Peyer's patch (tissue), 4 donors: ENCODE results near the gene MYO5C. TPM values are rescaled to one million over a fixed set of nuclear protein-coding genes. Genes with fewer than 3 reads are reported as not detected.

Source experiments
- DNase-seq, 3 donors: peaks; one replicate each; pipeline ENCODE4 v3.0.0-alpha.2; 2017 to 2019
- H3K27ac ChIP-seq, 4 donors: fragments of 200-600 bp; sonication (generic); one replicate each; pipeline ENCODE4 v1.5.1; 2016 to 2019
- H3K27me3 ChIP-seq, 2 donors: fragments of 200-600 bp; sonication (generic); one replicate each; pipeline ENCODE4 v1.5.1; 2019
- H3K36me3 ChIP-seq, 3 donors: fragments of 200-600 bp; sonication (generic); one replicate each; pipeline ENCODE4 v1.5.1; 2016 to 2019
- H3K4me1 ChIP-seq, 4 donors: fragments of 200-600 bp; sonication (generic); one replicate each; pipeline ENCODE4 v1.5.1; 2016 to 2019
- H3K4me3 ChIP-seq, 4 donors: fragments of 200-600 bp; sonication (generic); 1 replicate in 3 of 4; 2 replicates in 1 of 4; pipeline ENCODE4 v1.5.1; 2016 to 2019; ENCODE audit warnings: mild to moderate bottlenecking in 1 of 4
- H3K9me3 ChIP-seq, 4 donors: fragments of 200-600 bp; sonication (generic); one replicate each; pipeline ENCODE4 v1.5.1; 2016 to 2019; ENCODE audit warnings: mild to moderate bottlenecking in 1 of 4
- CTCF ChIP-seq, 6 experiments: fragments of 450-650 bp in 4 of 6; fragments of 200-600 bp in 2 of 6; sonication (generic) in 1 of 6; IDR thresholded peaks; one replicate each; pipeline ENCODE4 v1.5.1; 2017 to 2019; ENCODE audit warnings: antibody characterized with exemption in 6 of 6, mild to moderate bottlenecking in 3 of 6, moderate library complexity in 1 of 6
- POLR2A ChIP-seq, 2 donors: fragments of 450-650 bp; IDR thresholded peaks; one replicate each; pipeline ENCODE4 v1.5.1; 2017; ENCODE audit warnings: antibody characterized with exemption in 2 of 2, mild to moderate bottlenecking in 2 of 2, moderate library complexity in 2 of 2
- total RNA-seq, 4 donors: library from RNA; depleted of rRNA; stranded (reverse); fragments of >200 nt; gene quantifications; one replicate each; pipeline ENCODE4 v1.1.0, GENCODE V29; 2016

MYO5C gene
- total RNA-seq, 4 donors from 2014 or later, result 29.1 to 60.2 (median 45.4) TPM

- no peak for TF ChIP-seq CTCF (IDR thresholded peaks at IDR 0.05)
- TF ChIP-seq POLR2A (IDR thresholded peaks at IDR 0.05), result no peak
- H3K27me3 ChIP-seq, result no peaks in the 10 kb centered on the region
- H3K4me3 ChIP-seq, result no peak overlapping the region
- peaks cover 0 to 3% (median 0%) of the 10 kb centered on the region in 4 donors for H3K4me1 ChIP-seq
- H3K27ac ChIP-seq, result no peak overlapping the region
- H3K9me3 ChIP-seq, result no peaks in the 10 kb centered on the region
- no peak for DNase-seq
- peaks cover 0 to 3% (median 0%) of the 10 kb centered on the region in 3 donors for H3K36me3 ChIP-seq
These were observed 13.2 kb downstream of the MYO5C start for GRCh38 chr15:52282418-52282817.

GRCh38 chr15:52281085-52282035 is 14.2 kb downstream of the MYO5C start:
- H3K4me1 ChIP-seq, result no peaks in the 10 kb centered on the region
- no peak overlapping the region for H3K4me3 ChIP-seq
- no peak for DNase-seq
- no peak overlapping the region for H3K27ac ChIP-seq
- no peaks in the 10 kb centered on the region for H3K9me3 ChIP-seq
- H3K27me3 ChIP-seq, result no peaks in the 10 kb centered on the region
- no peak for TF ChIP-seq CTCF (IDR thresholded peaks at IDR 0.05)
- TF ChIP-seq POLR2A (IDR thresholded peaks at IDR 0.05), result no peak
- peaks cover 0 to 9% (median 0%) of the 10 kb centered on the region in 3 donors for H3K36me3 ChIP-seq

GRCh38 chr15:52280326-52281084 is 15.1 kb downstream of the MYO5C start:
- DNase-seq, result no peak
- peaks cover 0 to 12% (median 0%) of the 10 kb centered on the region in 3 donors for H3K36me3 ChIP-seq

GRCh38 chr15:52278636-52279367 is 16.8 kb downstream of the MYO5C start:
- TF ChIP-seq CTCF (IDR thresholded peaks at IDR 0.05) (no peak), POLR2A (IDR thresholded peaks at IDR 0.05) (no peak)
- peaks cover 0 to 14% (median 0%) of the 10 kb centered on the region in 3 donors for H3K36me3 ChIP-seq
- H3K4me1 ChIP-seq, result no peaks in the 10 kb centered on the region
- H3K27me3 ChIP-seq, result no peaks in the 10 kb centered on the region
- DNase-seq, result no peak
- H3K4me3 ChIP-seq, result no peak overlapping the region
- no peak overlapping the region for H3K27ac ChIP-seq
- H3K9me3 ChIP-seq, result no peaks in the 10 kb centered on the region

More at GRCh38 chr15:52280326-52281084, 15.1 kb downstream of the MYO5C start:
- Histone ChIP-seq H3K27ac (no peak overlapping the region), H3K9me3 (no peaks in the 10 kb centered on the region), H3K4me1 (no peaks in the 10 kb centered on the region), H3K4me3 (no peak overlapping the region), H3K27me3 (no peaks in the 10 kb centered on the region)
- no peak for TF ChIP-seq CTCF (IDR thresholded peaks at IDR 0.05)
- TF ChIP-seq POLR2A (IDR thresholded peaks at IDR 0.05), result no peak

GRCh38 chr15:52278135-52278534 is 17.5 kb downstream of the MYO5C start:
- no peaks in the 10 kb centered on the region for H3K4me1 ChIP-seq
- H3K4me3 ChIP-seq, result no peak overlapping the region
- peaks cover 0 to 14% (median 0%) of the 10 kb centered on the region in 3 donors for H3K36me3 ChIP-seq
- no peaks in the 10 kb centered on the region for H3K9me3 ChIP-seq
- TF ChIP-seq POLR2A (IDR thresholded peaks at IDR 0.05) (no peak), CTCF (IDR thresholded peaks at IDR 0.05) (no peak)
- H3K27ac ChIP-seq, result no peak overlapping the region
- no peak for DNase-seq
- no peaks in the 10 kb centered on the region for H3K27me3 ChIP-seq
